CD4-positive, alpha-beta T cell treated with Interleukin-17A for 4 hours (primary cell): ENCODE measurements around the gene ADAM12.
A peak's percentile ranks its signal among the peaks of the same experiment; 100 is the strongest.

Experiments
- DNase-seq: peaks from one replicate; pipeline ENCODE4 v3.0.0-alpha.2; 2020; ENCODE audit warnings: mixed read lengths

Gene ADAM12

DNA sequence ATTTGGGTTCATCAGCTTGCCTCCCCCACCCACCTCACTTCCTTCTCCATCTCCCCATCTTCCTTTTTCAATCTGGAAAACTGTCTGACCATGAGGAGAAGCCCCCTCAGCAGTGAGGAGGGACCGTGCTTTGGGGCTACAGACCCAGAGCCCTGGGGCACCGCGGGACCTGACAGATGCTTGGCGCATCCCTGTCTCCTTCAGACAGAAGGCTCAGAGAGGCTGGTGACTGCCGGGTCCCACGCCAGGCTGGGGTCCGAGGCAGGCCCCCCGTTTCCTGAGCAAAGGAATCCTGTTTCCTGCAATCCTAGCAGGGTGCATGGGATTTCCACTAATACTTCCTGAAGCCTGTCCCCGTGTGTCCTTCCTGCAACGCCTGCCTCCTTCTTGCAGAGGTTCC is 344.9 kb downstream of the ADAM12 start:
- DNase-seq: no peak

- DNase-seq: peak; percentile 7
Observed at GRCh38 chr10:126042906-126043305, 345.4 kb downstream of the ADAM12 start.

- no peak for DNase-seq
Observed at GRCh38 chr10:126042354-126042753, 345.9 kb downstream of the ADAM12 start.

DNA sequence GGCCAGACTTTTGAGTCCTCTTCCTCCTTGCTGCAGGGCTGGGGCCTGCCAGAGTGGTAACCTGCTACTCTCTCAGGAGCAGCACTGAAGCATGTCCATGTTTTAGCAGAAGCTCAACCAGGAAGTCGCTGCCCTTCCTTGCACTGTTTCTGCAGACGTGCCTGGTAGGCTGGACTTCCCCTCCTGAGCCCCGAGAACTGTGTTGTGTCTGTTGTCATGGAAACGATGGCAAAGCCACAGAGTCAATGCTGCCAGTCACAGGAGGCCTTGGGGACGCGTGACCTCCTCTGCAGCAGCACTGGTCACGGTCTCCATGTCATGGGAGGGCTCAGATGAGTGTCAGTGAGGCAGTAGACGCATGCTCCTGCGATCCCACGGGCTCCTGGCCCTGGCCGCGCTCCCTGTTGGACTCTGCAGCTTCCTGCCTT is 346.5 kb downstream of the ADAM12 start:
- DNase-seq: peak; percentile 56

DNA sequence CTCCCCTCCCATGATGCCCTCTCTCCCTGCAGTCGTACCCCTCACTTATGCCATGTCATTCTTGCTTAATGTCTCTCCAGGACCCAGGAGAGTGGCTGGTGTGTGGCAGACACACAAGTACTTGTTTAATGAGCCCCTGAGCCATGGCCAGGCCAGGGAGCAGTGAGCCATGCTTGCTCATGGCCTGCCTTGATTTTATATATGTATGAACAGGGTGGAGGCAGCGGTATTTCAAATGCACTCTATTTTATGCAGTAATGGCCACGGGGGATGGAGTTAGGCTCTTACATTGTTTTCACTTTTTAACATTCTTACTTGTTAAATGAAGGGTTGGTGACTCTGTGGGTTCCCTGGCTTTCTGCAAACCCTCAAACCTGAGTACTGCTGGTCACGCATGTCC is 347.2 kb downstream of the ADAM12 start:
- DNase-seq: no peak

DNA sequence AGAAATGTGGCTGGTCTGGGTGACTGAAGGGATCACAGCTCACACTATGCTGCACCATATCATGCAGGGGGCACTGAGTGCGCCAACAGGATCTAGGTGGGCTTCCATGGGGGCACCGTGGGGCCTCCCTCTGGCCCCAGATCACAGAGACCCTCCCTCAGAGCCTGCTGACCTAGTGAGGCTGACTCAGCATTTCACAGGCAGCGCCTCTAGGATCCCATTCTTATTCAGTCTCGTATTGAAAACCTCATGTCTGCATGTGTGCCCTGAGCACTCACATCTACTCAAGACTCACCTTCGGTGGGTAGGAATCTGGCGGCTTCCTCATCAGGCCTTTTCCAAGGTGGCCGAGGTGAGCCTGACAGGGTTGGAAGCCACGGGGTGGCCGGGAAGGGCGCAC is 350.3 kb downstream of the ADAM12 start:
- DNase-seq: no peak

GRCh38 chr10:126036515-126036914 is 351.8 kb downstream of the ADAM12 start:
- DNase-seq: no peak

DNA sequence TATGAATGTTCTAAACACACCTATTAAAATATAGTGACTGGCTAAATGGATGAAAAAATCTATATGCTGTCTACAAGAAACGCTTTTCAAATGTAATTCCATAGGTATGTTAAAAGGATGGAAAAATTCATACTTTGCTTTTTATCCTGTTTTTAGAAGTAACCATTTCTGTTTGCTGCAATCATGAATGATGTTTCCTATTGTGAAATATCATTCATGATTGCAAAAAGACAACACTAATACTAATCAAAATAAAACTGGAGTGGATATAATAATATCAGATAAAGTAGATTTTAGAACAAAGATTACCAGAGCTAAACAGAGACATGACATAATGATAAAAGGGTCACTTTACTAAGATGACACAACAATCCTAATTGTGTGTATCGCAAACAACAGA is 353.7 kb downstream of the ADAM12 start:
- DNase-seq: no peak

GRCh38 chr10:126029999-126030398 is 358.3 kb downstream of the ADAM12 start:
- no peak for DNase-seq

DNA sequence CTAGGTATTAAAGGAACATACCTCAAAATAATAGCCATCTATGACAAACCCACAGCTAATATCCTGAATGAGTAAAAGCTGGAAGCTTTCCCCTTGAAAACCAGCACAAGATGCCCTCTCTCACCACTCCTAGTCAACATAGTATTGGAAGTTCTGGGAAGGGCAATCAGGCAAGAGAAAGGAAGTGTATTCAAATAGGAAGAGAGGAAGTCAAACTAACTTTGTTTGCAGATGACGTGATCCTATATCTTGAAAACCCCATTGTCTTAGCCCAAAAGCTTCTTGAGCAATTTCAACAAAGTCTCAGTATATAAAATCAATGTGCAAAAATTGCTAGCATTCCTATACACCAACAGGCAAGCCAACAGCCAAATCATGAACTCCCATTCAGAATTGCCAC is 360.6 kb downstream of the ADAM12 start:
- no peak for DNase-seq

DNA sequence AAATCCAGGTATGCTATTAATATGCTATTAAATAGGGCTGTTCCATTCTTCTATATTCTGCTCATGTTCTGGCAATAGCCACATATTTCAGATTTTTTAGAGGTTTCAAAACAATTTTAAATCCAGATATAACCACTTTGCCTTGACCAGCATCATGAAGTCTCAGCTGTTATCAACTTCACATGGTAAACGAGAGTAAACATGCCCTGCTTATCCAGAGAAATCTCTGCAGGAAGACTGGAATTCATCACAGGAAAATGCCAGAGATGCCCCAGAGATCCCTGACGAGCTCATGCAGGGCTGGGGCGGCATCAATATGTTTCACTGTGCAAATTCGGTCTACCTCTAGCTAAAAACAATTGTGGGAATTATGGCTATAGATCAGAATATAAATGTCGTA is 365.4 kb downstream of the ADAM12 start:
- no peak for DNase-seq

GRCh38 chr10:126021833-126022500 is 366.3 kb downstream of the ADAM12 start:
- no peak for DNase-seq

DNA sequence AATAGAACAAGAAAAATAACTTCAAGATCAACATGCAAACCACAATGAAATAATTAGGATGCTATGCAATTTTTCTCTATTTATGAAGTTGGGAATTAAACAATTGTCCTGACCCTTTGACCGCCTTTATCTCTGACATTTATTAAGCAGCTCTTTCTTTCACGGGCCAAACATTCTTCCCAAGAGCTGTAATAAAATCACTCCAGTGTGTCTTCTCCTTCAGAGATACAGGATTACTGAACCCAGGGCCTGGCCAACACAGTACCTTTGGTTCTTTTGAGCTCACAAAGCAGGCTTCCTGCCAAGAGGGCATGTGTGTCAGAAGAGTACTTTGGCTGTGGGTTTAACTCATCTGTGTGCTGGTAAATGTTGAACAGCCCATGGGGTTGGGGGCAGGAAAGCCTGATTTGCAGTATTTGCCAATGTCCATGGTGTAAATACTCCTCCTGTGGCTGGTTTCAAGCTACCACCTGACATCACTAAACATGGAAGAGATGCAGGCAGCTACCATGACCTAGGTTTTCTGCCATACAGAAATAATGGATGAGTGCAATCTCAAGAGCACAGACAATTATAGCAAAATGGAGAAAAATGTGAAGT is 370.2 kb downstream of the ADAM12 start:
- no peak for DNase-seq

DNA sequence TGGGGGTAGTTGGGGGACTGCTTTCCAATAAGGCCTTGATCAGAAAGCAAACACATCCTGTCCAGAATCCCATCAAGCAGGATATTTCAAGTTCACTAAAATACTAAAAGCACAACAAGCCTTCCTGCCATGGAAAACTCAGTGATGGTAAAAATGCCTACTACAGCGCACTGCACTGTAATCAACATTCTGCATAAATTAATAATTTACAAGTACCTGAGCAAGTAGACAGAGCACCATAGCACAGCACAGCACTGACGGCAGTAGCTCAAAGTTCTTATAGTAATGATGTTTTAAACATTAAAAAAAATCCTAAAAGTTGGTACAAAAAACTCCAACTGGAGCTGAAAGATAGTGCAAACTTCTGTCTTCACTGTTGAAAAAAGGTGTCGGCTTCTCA is 371.4 kb downstream of the ADAM12 start:
- DNase-seq: no peak

DNA sequence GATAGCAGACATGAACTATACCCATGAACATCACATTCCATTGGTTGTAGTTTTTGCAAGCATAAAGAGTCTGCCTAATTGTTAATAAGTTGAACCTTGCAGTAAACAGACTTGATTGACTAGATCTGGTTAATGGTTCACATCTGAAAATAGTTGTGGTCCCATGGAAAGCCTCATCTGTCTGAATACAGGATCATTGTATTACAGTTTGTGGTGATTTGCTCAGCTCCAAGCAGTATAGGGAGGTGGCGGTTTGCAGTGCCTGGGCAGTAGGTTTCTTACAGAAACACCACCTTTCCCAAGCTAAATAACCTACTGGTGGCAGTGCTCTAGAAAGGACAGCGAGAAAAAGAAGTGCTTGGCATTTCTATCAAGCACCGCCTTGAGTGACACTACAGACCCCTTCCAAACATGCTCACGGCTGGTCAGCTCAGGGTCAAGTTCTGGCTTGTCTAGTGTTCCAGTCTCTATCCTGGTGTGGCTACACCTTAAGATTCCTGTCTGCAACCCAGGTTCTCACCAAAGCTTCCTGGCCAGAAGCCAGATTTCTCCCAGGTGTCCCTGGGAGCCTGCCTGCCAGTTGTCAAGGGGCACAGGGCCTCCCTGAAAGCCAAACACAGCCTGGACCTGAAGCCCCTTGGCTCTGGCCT is 372.0 kb downstream of the ADAM12 start:
- no peak for DNase-seq

- no peak for DNase-seq
Observed at GRCh38 chr10:126015413-126015812, 372.9 kb downstream of the ADAM12 start.

DNA sequence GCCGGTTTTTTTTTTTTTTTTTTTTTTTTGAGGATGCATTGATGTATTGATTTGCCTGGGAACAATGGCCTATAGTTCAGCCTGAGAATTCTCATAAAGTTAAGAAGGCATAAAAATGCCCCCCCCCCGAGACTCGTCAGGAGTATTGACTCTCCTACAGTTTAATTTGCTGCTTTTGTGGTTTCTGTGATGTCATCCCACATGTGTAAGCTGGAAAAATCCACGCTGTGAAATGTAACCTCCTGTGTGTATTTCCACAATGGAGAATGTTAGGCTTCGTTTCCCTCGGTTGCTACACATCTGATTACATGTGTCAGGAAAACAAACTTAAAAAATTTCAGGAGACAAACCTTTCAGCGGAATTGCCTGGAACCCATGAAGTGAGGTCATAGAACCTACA is 374.0 kb downstream of the ADAM12 start:
- no peak for DNase-seq

DNA sequence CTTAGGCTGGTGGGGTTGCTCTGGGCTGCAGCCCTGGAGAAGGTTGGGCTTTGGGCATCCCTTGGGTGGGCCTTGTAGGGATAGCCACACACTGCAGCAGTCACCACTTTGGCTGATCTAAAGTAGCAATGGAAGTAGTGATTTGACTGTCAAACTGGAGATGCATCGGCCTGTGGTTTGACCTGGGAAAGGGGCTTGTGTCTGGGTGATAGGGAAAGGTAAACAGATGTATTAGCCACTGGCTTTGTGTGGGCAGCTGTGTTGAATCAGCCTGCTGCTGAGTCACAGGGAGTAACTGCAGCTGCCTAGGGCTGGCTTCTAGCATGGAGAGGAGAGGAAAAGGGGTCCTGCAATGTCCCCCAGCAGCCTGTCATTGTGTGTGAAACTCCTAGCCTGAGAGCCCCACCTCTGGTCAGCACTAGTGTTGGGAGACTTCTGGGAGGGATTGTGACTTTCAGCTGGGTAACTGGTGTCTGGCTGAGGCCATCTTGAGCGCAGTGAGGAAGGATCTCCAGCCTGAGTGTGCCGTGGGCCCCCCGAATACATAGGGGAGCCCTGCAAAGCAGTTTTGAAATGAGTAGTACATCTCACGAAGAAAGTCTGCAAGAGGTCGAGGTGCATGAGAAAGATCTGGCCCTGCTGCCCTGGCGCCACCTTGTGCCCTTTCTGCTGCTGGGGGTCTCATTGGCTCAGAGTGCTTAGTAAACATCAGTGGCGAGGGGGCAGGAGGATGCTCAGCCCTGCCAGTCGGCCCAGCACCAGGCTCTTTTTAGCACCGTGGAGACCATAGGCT is 374.6 kb downstream of the ADAM12 start:
- no peak for DNase-seq

GRCh38 chr10:126012485-126012884 is 375.8 kb downstream of the ADAM12 start:
- no peak for DNase-seq

- DNase-seq: peak; percentile 14
Observed at GRCh38 chr10:126011995-126012394, 376.3 kb downstream of the ADAM12 start.

- no peak for DNase-seq
Observed at GRCh38 chr10:126009650-126010049, 378.6 kb downstream of the ADAM12 start.

DNA sequence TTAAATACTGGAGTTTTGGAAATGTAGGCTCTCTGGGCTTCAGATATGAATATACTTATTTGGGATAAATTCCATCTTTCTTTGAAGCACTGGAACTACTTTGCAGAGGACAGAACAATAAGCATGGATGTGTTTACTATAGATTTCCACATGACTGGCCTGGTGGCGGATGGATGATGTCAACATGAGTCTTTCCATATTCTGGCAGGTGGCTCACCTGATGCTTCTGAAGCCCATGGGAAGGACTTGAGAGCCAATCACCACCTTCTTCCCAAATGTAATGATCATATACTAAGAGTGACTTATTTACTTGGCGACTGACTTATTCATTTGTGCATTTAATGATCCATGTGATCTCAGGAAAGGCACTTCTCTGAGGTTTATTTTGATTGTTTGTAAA is 381.4 kb downstream of the ADAM12 start:
- no peak for DNase-seq

- DNase-seq: no peak
Observed at GRCh38 chr10:126006264-126006663, 382.0 kb downstream of the ADAM12 start.

- DNase-seq: no peak
Observed at GRCh38 chr10:126004752-126005151, 383.5 kb downstream of the ADAM12 start.
